ENCODE results near the gene HSP90AB1. TPM values are rescaled to one million over a fixed set of nuclear protein-coding genes. Genes with fewer than 3 reads are reported as not detected.

HSP90AB1 gene
- total and polyA plus RNA-seq, 9 of the 15 experiments (the other 6 are each of a cell fraction or from before 2014, with no cell fraction given) = 1,780 to 3,358 (median 2,262) TPM

DNA sequence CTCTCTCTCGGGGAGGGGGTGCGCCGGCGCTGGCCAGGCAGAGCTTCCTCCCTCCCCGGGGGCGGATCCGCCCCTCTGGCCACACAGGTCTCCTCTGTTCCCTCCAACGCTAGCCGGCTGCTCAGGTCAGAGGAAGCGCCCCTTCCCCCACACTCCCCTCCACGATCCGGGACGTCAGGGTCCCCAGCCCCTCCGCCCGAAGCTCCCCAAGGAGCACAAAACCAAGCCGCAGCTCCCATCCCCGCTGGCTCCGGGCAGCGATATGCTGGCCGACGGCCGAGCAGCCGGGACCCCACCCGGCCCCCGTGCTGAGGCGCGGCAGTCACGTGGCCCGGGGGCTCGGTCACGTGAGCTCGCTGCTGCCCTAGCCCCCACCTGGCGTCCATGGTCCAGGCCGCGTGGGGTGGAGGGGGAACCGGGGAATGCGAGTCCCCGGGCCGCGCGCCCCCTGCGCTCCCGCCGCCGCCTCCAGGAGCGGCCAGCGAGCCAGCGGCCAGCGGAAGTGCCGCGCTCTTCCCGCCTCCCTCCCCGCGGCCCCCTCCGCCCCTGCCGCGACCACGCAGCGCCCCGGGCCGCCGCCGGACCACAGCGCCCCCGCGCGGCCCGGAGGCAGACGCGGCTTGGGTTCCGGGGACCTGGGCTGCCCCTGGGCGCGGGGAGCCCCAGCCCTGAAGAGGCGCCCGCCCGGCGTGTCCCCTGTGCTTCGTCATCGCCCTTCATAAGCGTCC is 10.3 kb downstream of the HSP90AB1 start, which contains the start of gene SLC35B2 (continued):
- TF ChIP-seq GATAD2B (IDR thresholded peaks at IDR 0.05; ENCODE audit: borderline replicate concordance) = peak; percentile 97
- TF ChIP-seq, protein P1, sequence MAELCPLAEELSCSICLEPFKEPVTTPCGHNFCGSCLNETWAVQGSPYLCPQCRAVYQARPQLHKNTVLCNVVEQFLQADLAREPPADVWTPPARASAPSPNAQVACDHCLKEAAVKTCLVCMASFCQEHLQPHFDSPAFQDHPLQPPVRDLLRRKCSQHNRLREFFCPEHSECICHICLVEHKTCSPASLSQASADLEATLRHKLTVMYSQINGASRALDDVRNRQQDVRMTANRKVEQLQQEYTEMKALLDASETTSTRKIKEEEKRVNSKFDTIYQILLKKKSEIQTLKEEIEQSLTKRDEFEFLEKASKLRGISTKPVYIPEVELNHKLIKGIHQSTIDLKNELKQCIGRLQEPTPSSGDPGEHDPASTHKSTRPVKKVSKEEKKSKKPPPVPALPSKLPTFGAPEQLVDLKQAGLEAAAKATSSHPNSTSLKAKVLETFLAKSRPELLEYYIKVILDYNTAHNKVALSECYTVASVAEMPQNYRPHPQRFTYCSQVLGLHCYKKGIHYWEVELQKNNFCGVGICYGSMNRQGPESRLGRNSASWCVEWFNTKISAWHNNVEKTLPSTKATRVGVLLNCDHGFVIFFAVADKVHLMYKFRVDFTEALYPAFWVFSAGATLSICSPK (IDR thresholded peaks at IDR 0.05; ENCODE audit: borderline replicate concordance) = no peak
- no peak for TF ChIP-seq NUFIP1 (IDR thresholded peaks at IDR 0.05; ENCODE audit: partially characterized antibody)
- peak; percentile 75 for TF ChIP-seq POLR2A (conservative IDR thresholded peaks at IDR 0.05)
- TF ChIP-seq HNRNPLL (IDR thresholded peaks at IDR 0.05; ENCODE audit: low read depth, low read length, poor library complexity, severe bottlenecking) = no peak
- no peak for TF ChIP-seq MAFF (IDR thresholded peaks at IDR 0.05; ENCODE audit: low read length)
- no peak for TF ChIP-seq ZNF311 (CRISPR knock-in tag; IDR thresholded peaks at IDR 0.05)
- TF ChIP-seq ZNF146 (CRISPR knock-in tag; IDR thresholded peaks at IDR 0.05; ENCODE audit: unreplicated experiment) = peak; percentile 6
- TF ChIP-seq ZBTB1 (CRISPR knock-in tag; IDR thresholded peaks at IDR 0.05; ENCODE audit: borderline replicate concordance, low read depth) = peak; percentile 88; the same call in 1 of the 2 replicates
- TF ChIP-seq, protein P2, sequence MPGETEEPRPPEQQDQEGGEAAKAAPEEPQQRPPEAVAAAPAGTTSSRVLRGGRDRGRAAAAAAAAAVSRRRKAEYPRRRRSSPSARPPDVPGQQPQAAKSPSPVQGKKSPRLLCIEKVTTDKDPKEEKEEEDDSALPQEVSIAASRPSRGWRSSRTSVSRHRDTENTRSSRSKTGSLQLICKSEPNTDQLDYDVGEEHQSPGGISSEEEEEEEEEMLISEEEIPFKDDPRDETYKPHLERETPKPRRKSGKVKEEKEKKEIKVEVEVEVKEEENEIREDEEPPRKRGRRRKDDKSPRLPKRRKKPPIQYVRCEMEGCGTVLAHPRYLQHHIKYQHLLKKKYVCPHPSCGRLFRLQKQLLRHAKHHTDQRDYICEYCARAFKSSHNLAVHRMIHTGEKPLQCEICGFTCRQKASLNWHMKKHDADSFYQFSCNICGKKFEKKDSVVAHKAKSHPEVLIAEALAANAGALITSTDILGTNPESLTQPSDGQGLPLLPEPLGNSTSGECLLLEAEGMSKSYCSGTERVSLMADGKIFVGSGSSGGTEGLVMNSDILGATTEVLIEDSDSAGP (CRISPR knock-in tag; IDR thresholded peaks at IDR 0.05) = no peak
- TF ChIP-seq PTBP1 (IDR thresholded peaks at IDR 0.05; ENCODE audit: low read depth, low read length) = peak; percentile 73; the same call in 1 of the 2 replicates
- TF ChIP-seq RBM22 (IDR thresholded peaks at IDR 0.05; ENCODE audit: low read depth, low read length, poor library complexity, severe bottlenecking) = peak; percentile 85
- no peak for TF ChIP-seq TARDBP (IDR thresholded peaks at IDR 0.05)
- TF ChIP-seq TGIF2 (CRISPR knock-in tag; IDR thresholded peaks at IDR 0.05) = peak; percentile 88
- no peak for TF ChIP-seq CC2D1A (IDR thresholded peaks at IDR 0.05)
- no peak for TF ChIP-seq TSC22D4 (tag; IDR thresholded peaks at IDR 0.05)
- TF ChIP-seq GABPB2 (CRISPR knock-in tag; conservative IDR thresholded peaks at IDR 0.05) = peak; percentile 9; the same call in 1 of the 2 replicates
- TF ChIP-seq EGR1 (conservative IDR thresholded peaks at IDR 0.05) = peak; percentile 89
- TF ChIP-seq, protein P3, sequence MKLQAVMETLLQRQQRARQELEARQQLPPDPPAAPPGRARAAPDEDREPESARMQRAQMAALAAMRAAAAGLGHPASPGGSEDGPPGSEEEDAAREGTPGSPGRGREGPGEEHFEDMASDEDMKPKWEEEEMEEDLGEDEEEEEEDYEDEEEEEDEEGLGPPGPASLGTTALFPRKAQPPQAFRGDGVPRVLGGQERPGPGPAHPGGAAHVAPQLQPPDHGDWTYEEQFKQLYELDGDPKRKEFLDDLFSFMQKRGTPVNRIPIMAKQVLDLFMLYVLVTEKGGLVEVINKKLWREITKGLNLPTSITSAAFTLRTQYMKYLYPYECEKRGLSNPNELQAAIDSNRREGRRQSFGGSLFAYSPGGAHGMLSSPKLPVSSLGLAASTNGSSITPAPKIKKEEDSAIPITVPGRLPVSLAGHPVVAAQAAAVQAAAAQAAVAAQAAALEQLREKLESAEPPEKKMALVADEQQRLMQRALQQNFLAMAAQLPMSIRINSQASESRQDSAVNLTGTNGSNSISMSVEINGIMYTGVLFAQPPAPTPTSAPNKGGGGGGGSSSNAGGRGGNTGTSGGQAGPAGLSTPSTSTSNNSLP (IDR thresholded peaks at IDR 0.05; ENCODE audit: borderline replicate concordance, low read depth, low read length) = no peak; the same call in 1 of the 2 replicates
- TF ChIP-seq, protein P4, sequence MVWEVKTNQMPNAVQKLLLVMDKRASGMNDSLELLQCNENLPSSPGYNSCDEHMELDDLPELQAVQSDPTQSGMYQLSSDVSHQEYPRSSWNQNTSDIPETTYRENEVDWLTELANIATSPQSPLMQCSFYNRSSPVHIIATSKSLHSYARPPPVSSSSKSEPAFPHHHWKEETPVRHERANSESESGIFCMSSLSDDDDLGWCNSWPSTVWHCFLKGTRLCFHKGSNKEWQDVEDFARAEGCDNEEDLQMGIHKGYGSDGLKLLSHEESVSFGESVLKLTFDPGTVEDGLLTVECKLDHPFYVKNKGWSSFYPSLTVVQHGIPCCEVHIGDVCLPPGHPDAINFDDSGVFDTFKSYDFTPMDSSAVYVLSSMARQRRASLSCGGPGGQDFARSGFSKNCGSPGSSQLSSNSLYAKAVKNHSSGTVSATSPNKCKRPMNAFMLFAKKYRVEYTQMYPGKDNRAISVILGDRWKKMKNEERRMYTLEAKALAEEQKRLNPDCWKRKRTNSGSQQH (CRISPR knock-in tag; IDR thresholded peaks at IDR 0.05) = 0 out of 2 replicates have a peak, but pooled peaks have one; percentile 2
- peak; percentile 93 for TF ChIP-seq GABPA (tag; conservative IDR thresholded peaks at IDR 0.05; ENCODE audit: low read depth)
- no peak for TF ChIP-seq CBX8 (IDR thresholded peaks at IDR 0.05; ENCODE audit: borderline replicate concordance, extremely low read depth, low read depth, low read length, poor library complexity, severe bottlenecking)
- peak; percentile 73; the same call in 1 of the 2 replicates for TF ChIP-seq CBFB (CRISPR knock-in tag; IDR thresholded peaks at IDR 0.05)

All from K562 (cell line).